ENCODE measurements around the gene CLDN15.

CLDN15 gene

GRCh38 chr7:101241443-101242349 lies 4.1 kb upstream of the CLDN15 start:
- DNase-seq (ENCODE audit: low spot score) = no peak
- no peak overlapping the region for H3K4me3 ChIP-seq
- H3K27ac ChIP-seq = peak overlapping the region in 1 of 2 donors; percentile 85
- TF ChIP-seq CTCF (IDR thresholded peaks at IDR 0.05) = no peak

GRCh38 chr7:101241015-101241363 lies 3.4 kb upstream of the CLDN15 start:
- H3K4me3 ChIP-seq = no peak overlapping the region
- DNase-seq (ENCODE audit: low spot score) = no peak
- peak overlapping the region in 1 of 2 donors; percentile 85 for H3K27ac ChIP-seq
- no peak for TF ChIP-seq CTCF (IDR thresholded peaks at IDR 0.05)

GRCh38 chr7:101240226-101241014 lies 2.8 kb upstream of the CLDN15 start:
- DNase-seq (ENCODE audit: low spot score) = no peak
- Histone ChIP-seq H3K27ac (peak overlapping the region in 1 of 2 donors; percentile 85), H3K4me3 (no peak overlapping the region)

GRCh38 chr7:101239951-101240220 lies 2.3 kb upstream of the CLDN15 start:
- Histone ChIP-seq H3K4me3 (no peak overlapping the region), H3K27ac (peak overlapping the region in 1 of 2 donors; percentile 85)
- no peak for TF ChIP-seq CTCF (IDR thresholded peaks at IDR 0.05)
- no peak for DNase-seq (ENCODE audit: low spot score)

More at GRCh38 chr7:101240226-101241014, 2.8 kb upstream of the CLDN15 start:
- TF ChIP-seq CTCF (IDR thresholded peaks at IDR 0.05) = no peak

- peak overlapping the region in 1 of 2 donors; percentile 85 for H3K27ac ChIP-seq
- TF ChIP-seq CTCF (IDR thresholded peaks at IDR 0.05) = no peak
- no peak overlapping the region for H3K4me3 ChIP-seq
- no peak for DNase-seq (ENCODE audit: low spot score)
Measured at GRCh38 chr7:101239191-101239950, 1.8 kb upstream of the CLDN15 start.

GRCh38 chr7:101238226-101239182 lies 902 bp upstream of the CLDN15 start:
- TF ChIP-seq CTCF (IDR thresholded peaks at IDR 0.05) = no peak
- no peak for DNase-seq (ENCODE audit: low spot score)
- Histone ChIP-seq H3K4me3 (peak overlapping the region; percentile 52), H3K27ac (peak overlapping the region; percentile 54 to 85)
